Stimulated activated naive CD8-positive, alpha-beta T cell treated with anti-CD3 and anti-CD28 coated beads, Interleukin-15, Interleukin-2, amounts not matched to agents 100 ng/mL and 50 ng/mL, for 24 hours (primary cell): Measurements from ENCODE around the gene CRK.

Experiments used
- H3K27ac Mint-ChIP-seq: one replicate; pipeline ENCODE4 v1.8.0; 2021; ENCODE audit warnings: mild to moderate bottlenecking, mixed read lengths
- H3K27me3 Mint-ChIP-seq: one replicate; pipeline ENCODE4 v1.8.0; 2021; ENCODE audit warnings: mixed read lengths
- H3K36me3 Mint-ChIP-seq: one replicate; pipeline ENCODE4 v1.8.0; 2021; ENCODE audit warnings: low read depth, mixed read lengths
- H3K4me1 Mint-ChIP-seq: one replicate; pipeline ENCODE4 v1.8.0; 2021; ENCODE audit warnings: low read depth, mixed read lengths
- H3K4me3 Mint-ChIP-seq: one replicate; pipeline ENCODE4 v1.8.0; 2021; ENCODE audit warnings: mild to moderate bottlenecking, mixed read lengths
- H3K9me3 Mint-ChIP-seq: one replicate; pipeline ENCODE4 v1.8.0; 2021; ENCODE audit warnings: mixed read lengths

Gene CRK

DNA sequence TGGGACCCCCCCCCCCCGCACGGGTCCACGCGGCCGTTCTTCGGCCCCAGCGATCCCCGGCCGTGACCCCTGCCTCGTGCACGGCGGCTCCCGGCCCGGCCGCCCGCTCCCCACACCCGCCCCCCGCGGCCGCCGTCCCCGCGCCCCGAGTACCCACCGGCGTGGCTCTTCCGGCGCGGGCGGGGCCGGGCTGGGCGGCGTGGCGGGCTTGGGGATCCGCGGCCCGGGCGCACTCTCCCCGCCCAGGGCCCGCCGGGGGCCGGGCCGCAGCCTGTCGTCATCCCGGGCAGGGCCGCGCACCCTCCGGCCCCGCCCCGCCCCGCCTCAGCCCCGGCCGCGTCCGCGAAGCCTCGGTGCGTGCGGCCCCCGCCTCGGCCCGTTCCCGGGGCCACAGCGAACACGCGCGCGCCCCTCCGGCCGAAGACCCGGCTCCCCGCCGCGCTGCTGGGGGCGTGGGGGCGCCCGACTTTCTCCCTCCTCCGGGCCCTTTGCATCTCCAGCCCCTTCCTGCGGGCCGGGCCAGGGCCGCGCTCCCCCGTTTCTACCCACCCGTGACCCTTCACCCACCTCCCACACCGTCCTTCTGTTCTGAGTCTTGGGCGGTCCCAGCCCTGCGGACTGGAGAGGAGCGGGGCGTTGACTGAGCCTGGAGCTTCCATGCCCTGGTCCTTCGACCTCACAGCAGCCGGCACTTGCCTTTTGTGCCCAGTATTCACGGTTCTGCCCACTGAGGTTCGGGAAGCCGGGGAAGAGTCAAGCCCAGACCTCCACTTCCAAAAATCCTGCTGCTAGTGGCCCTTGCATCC lies 35.6 kb upstream of the CRK start:
- Mint-ChIP-seq H3K9me3 (no peaks in the 10 kb centered on the region), H3K4me3 (peak overlapping the region; percentile 80), H3K27ac (peak overlapping the region; percentile 52), H3K4me1 (peaks cover 31% of the 10 kb centered on the region), H3K27me3 (no peaks in the 10 kb centered on the region), H3K36me3 (no peaks in the 10 kb centered on the region)

DNA sequence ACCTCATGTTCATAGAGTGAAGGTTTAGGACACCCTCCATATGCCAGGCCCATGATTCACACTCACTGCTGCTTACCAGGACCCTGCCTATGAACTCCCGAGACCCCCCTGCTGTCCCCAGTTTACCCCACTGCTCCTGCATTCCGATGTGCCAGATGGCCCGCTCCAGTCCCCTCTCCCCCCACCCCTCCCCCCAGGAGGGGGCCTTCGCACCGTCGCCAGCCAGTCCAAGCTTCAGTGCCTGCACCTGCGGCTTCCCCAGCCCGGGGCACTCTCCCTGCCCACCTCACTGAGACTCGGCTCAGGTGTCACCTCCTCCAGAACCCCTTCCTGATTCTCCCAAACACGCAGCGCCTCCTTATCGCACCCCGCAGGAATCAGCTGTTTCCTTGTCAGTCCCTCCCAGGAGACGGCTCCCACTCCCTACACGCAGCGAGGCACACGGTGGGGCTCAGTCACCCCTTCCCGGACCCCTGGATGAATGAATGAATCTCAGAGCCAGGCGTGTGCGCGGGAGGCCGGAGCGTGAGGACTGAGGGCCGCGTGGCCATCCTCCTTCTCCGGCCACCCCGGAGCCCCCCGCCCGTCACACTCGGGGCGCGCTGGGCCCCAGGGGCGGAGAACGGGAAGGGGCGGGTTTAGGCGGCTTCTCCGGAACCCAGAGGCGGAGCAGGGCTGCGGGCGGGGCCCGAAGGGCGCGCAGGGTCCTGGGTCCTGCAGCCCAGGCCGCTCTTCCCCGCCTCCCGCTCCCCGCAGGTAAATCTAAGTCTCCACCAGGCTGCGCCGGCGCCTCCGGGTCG lies 34.8 kb upstream of the CRK start:
- Mint-ChIP-seq H3K4me3 (peak overlapping the region; percentile 80), H3K4me1 (peaks cover 34% of the 10 kb centered on the region), H3K27me3 (no peaks in the 10 kb centered on the region), H3K27ac (peak overlapping the region; percentile 0), H3K9me3 (no peaks in the 10 kb centered on the region), H3K36me3 (no peaks in the 10 kb centered on the region)

DNA sequence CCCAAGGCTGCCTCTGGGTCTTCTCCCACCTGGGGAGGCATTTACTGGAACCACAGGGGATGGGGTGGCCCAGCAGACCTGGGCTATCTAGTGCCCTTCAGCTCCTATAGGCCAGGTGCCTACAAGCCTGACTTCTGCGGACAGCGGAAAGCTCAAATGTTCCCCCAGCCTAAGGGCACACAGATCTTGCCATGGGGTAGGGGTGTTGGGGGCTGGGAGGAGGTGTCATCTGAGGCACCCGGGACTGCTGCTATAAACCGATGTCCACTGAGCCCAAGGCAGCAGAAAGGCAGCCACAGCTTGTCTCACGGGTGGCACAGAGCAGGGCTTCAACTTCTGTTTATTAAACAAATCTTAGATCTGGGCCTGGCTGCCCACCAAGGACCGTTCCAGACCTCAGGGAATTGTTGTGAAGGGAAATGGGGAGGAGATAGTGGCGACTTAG lies 32.8 kb upstream of the CRK start:
- no peaks in the 10 kb centered on the region for H3K36me3 Mint-ChIP-seq
- peaks cover 38% of the 10 kb centered on the region for H3K4me1 Mint-ChIP-seq
- H3K27me3 Mint-ChIP-seq = no peaks in the 10 kb centered on the region
- no peak overlapping the region for H3K27ac Mint-ChIP-seq
- H3K9me3 Mint-ChIP-seq = no peaks in the 10 kb centered on the region
- no peak overlapping the region for H3K4me3 Mint-ChIP-seq

DNA sequence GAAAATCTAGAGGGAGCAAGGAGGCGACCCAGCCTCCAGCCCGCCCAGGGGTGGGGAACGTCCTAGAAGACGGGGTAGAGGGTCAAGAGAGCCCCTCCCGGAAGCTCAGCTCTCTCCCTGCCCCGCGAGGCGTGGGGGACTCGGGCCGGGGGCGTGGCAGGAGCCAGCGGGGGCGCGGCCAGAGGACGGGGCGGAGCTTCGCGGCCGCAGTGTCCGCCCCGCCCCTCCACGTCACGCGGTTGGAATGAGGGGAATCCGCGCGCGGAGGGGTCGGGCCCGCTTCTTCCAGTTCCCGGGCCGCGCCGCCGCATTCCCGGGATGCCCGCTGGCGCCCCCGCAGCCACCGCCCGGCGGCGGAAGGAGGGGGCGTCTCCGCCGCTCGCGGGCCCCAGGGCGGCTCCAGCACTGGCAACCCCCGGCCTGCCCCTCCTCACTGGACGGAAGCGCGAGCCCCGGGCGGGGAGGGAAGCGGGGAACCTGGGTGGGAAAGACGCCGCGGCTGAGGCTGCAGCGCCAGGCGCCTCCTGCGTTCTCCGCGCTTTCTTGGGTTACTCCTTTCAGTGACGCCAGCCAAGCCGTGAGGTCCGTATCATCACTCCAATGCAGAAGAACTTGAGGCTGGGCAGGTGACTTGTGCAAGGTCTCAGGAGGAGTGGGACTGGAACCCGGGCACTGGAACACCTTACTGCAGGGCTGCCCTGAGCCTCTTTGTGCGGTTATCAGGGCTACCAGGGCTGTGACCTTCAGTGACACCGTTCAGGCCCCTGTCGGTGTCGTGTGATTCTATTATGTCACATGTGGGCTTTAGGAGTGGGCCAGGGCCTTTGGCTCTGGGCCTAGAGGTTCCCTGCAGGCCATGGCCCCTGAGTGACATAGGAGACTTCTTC lies 32.1 kb upstream of the CRK start:
- H3K36me3 Mint-ChIP-seq = no peaks in the 10 kb centered on the region
- no peaks in the 10 kb centered on the region for H3K27me3 Mint-ChIP-seq
- no peak overlapping the region for H3K27ac Mint-ChIP-seq
- H3K9me3 Mint-ChIP-seq = no peaks in the 10 kb centered on the region
- H3K4me1 Mint-ChIP-seq = peaks cover 38% of the 10 kb centered on the region
- peak overlapping the region; percentile 77 for H3K4me3 Mint-ChIP-seq

DNA sequence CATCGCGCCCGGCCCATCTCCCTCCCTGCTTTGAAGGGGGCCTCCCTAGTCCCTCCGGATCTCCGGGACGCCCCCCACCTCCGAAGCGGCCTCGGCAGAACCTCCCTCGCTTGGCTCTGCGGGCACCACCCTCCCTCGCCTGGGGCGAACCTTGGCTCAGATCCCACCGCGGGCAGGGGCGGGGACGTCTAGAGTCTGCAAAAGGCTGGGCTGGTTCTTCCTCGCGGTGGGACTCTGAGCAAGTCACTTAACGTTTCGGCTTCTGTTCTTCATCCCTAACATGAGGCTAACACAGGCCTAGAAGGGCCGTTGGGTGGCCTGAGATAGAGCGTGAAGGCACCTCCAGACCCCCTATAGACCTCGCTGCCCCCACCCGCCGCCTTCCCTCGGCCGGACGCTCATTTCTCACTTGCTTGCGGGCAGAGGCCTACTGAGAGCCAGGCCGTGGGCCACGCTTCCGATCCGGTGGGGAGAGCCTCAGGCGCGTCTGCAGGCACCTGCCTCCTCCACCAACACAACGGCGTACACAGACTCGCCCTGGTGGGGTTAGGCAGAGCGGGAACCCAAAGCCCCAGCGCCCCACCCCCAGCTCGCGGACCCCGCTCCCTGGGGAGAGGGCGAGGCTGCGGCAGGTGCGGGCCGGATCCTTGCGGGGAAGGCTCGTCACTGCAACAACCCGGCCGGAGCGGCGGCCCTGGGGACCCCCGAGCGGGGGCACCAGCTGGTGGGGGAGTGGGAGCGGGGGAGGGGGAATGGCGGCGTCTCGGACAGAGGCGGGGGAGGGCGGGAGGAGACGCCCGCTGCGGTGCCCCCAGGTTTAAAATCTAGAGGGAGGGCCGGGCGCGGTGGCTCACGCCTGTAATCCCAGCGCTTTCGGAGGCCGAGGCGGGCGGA lies 31.0 kb upstream of the CRK start:
- H3K27ac Mint-ChIP-seq = peak overlapping the region; percentile 71
- no peaks in the 10 kb centered on the region for H3K9me3 Mint-ChIP-seq
- H3K36me3 Mint-ChIP-seq = no peaks in the 10 kb centered on the region
- H3K4me3 Mint-ChIP-seq = peak overlapping the region; percentile 77
- H3K4me1 Mint-ChIP-seq = peaks cover 36% of the 10 kb centered on the region
- H3K27me3 Mint-ChIP-seq = no peaks in the 10 kb centered on the region

DNA sequence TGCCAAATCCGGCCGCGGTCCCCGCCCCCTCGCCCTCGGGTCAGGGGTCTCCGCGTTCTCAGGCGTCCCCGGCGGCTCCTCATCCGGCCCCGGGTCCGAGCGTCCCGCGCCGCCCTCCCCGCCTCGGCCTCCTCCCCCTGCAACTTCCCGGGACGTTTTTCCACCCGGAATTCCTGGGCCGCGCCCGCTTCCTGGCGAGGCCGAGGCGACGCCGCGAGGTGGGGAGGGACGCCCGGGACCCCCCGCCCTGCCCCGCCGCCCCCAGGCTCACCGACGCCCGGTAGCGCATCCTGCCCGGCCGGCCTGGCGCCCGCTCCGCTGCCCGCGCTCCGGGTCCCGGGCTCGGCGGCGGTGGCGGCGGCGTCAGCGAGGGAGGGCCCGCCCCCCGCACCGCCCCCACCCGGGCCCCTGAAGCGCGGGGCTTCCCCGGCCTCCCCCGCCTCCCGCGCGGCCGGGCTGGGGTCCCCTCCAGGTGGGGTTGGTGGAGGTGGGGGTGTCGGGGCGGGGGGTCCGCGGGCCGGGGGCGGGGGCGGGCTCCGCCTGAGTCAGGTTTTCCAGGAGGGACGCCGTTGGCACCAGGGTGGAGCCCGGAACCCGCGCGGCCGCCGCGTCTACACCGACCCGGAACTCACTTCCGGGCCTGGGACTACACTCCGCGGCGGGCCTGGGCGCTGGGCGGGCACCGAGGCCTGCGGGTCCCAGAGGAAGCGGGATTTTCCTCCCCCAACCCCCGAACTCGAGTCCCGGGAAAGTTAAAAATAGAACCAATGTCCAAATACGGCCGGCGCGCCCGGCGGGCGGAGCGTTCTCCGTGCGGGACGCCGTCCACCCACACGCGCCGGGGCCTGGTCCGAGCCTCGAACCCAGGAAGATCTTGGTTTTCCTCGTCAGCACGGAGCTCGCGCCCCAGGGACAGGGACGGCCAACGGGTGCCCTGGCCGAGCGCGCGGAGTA lies 29.7 kb upstream of the CRK start:
- H3K27ac Mint-ChIP-seq = no peak overlapping the region
- peaks cover 30% of the 10 kb centered on the region for H3K4me1 Mint-ChIP-seq
- no peaks in the 10 kb centered on the region for H3K9me3 Mint-ChIP-seq
- peaks cover 4% of the 10 kb centered on the region for H3K36me3 Mint-ChIP-seq
- peak overlapping the region; percentile 69 for H3K4me3 Mint-ChIP-seq
- no peaks in the 10 kb centered on the region for H3K27me3 Mint-ChIP-seq

DNA sequence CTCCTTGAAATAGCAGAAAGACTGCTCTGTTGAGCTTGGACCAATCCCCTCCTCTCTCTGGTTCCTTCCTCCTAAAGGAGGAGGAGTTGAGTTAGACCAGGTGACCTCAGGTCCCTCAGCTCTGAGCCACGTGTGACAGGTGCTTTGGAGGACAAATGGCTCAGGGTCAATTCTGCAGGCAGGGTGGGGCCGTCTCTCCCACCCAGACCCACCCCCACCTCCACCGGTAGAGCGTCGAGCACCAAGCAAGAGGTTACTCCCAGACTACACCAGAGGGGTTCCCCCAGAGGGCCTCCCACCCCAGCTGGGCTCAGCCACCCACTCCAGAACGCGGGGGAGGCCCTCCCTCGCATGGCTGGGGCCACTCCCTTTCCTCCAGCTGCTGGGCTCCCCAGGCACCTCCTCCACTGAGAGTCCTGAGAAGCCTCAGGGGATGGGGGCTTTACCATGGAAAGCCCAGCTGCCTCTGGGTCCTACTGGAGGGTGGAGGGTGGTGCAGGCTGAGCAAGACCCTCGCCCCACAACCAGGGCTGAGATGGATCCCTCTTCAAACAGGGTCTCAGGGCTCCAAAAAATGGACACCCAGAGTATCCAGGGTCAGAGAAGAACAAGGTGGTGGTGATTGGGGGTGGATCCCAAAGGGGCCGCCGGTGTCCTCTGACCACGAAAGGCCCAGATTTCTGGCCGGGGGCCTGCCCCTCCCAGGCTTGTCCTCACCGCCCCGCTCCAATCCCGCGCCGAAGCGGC lies 28.8 kb upstream of the CRK start:
- peaks cover 26% of the 10 kb centered on the region for H3K4me1 Mint-ChIP-seq

DNA sequence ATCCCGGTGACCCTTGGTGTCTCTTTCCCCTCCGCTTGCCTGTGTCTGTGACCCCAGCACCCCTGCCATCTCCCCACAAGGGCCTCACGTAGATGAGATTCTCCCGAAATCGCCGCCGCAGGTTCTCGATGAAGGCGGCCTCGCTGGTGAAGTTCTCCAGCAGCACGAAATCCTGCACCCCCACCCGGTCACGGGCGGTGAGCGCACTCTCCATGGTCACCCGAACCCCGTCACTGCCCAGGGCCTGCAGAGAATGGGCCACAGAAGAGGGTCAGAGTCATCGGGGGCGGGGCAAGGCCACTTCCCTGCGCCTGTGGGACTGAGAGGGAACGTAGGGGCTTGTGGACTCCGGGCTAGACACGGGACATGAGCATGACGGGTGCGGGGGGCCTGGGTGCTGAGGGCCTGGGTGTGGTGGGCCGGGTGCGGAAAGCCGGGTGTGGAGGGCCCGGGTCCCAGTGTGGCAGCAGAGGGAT lies 28.1 kb upstream of the CRK start:
- no peaks in the 10 kb centered on the region for H3K9me3 Mint-ChIP-seq
- H3K36me3 Mint-ChIP-seq = peaks cover 4% of the 10 kb centered on the region
- peaks cover 25% of the 10 kb centered on the region for H3K4me1 Mint-ChIP-seq
- no peaks in the 10 kb centered on the region for H3K27me3 Mint-ChIP-seq
- H3K4me3 Mint-ChIP-seq = no peak overlapping the region
- no peak overlapping the region for H3K27ac Mint-ChIP-seq

More for the DNA sequence above, 28.8 kb upstream of the CRK start:
- Mint-ChIP-seq H3K36me3 (peaks cover 4% of the 10 kb centered on the region), H3K4me3 (peak overlapping the region; percentile 74), H3K27me3 (no peaks in the 10 kb centered on the region), H3K9me3 (no peaks in the 10 kb centered on the region), H3K27ac (peak overlapping the region; percentile 86)

DNA sequence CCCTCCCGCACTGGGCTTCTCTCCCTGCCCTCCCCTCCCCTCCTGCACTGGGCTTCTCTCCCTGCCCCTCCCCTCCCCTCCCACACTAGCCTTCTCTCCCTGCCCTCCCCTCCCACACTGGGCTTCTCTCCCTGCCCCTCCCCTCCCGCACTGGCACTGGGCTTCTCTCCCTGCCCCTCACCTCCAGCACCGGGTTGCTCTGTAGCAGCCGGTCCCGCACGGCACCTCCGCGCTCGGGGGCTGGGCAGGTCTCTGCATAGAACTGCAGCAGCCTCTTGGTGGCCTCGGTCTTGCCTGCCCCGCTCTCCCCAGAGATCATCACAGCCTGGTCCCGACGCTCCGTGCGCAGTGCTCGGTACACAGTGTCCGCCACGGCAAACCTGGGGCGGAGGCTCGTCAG lies 26.6 kb upstream of the CRK start:
- H3K36me3 Mint-ChIP-seq = peaks cover 7% of the 10 kb centered on the region
- H3K4me3 Mint-ChIP-seq = no peak overlapping the region
- no peaks in the 10 kb centered on the region for H3K27me3 Mint-ChIP-seq
- no peaks in the 10 kb centered on the region for H3K9me3 Mint-ChIP-seq
- peaks cover 14% of the 10 kb centered on the region for H3K4me1 Mint-ChIP-seq
- no peak overlapping the region for H3K27ac Mint-ChIP-seq

DNA sequence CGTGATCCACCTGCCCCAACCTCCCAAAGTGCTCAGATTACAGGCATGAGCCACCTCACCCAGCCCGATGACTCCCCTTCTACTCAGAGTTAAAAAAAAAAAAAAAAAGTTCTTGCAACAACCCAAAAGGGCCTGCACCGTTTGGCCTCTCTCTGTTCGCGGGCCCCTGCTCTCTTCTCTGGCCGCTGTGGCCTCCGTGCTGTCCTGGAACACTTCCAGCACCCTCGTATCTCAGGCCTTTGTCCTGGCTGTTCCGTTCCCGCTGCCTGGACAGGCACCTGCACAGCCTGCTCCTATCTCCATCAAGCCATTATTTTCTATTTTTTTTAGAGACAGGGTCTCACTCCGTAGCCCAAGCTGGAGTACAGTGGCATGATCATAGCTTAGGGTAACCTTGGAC lies 25.7 kb upstream of the CRK start:
- Mint-ChIP-seq H3K27me3 (no peaks in the 10 kb centered on the region), H3K27ac (no peak overlapping the region), H3K36me3 (peaks cover 7% of the 10 kb centered on the region), H3K4me3 (no peak overlapping the region), H3K9me3 (no peaks in the 10 kb centered on the region), H3K4me1 (peaks cover 8% of the 10 kb centered on the region)

DNA sequence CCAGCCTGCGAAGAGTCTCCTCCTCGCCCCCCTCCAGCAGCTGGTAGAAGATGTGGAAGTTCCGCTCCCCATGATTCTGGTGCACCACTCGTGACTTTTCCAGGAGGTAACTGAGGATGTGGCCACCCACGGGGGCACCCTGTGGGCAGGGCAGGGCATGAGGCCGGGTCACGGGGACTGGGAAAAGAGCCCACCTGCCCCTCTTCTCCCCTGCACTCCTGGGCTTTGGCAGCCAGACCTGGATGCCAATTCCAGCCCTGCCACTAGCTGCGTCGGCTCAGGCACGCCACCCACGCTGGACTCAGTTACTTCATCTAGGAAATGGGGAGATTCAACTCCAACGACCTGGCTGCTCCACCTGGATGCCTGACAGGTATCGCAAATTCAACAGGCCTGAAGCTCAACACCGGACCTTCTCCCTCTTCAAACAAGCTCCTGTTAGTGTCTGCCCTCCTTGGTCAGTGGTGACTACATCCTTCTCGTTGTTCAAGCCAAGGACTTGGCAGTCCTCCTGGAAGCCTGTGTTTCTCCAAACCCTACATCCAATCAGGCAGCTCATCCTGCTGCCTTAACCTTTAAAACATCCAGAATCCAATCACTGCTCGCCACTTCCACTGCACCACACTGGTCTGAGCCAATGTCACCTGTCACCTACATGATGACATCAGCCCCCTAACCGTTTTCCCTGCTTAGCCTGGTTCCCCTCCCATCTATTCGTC lies 24.9 kb upstream of the CRK start:
- Mint-ChIP-seq H3K9me3 (no peaks in the 10 kb centered on the region), H3K36me3 (peaks cover 7% of the 10 kb centered on the region), H3K4me3 (no peak overlapping the region), H3K27ac (no peak overlapping the region), H3K4me1 (peaks cover 3% of the 10 kb centered on the region), H3K27me3 (no peaks in the 10 kb centered on the region)

DNA sequence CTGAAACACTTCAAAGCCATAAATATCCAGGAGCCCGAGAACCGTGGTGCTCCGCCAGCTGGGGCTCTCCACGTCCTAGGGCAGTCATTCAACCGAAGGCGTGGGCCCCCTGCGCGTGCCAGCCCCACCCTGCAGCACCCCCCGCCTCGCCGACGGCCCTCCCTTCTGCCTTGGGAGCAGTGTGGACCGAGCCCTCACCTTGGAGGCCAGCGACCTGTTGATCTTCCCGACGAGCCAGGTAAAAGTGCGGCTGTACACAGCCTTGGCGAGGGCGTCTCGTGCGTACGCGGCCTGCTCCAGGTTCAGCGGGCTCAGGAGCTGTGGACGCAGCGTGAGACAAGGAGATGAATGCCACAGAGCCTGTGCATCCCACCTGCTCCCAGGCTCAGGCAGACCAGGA lies 22.4 kb upstream of the CRK start:
- Mint-ChIP-seq H3K27ac (no peak overlapping the region), H3K9me3 (no peaks in the 10 kb centered on the region), H3K4me3 (no peak overlapping the region), H3K27me3 (no peaks in the 10 kb centered on the region), H3K4me1 (peaks cover 7% of the 10 kb centered on the region), H3K36me3 (peaks cover 7% of the 10 kb centered on the region)
